Measurements from ENCODE around the gene PLXNA2.

The PLXNA2 gene

DNA sequence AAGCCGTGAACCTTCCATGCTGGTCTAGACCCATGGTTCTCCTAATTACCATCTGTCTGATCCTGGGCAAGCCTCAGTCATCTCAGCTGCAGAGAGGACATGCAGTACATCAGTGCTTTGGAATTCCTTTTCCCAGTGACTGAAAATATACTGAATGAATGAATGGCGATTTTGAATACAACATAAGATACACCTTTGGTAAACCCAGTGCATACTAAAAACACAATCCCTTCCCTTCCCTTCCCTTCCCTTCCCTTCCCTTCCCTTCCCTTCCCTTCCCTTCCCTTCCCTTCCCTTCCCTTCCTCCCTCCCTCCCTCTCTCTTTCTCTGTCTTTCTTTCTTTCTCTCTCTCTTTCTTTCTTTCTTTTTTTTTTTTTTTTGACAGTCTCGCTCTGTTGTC lies 21.3 kb upstream of the PLXNA2 start:
- DNase-seq (ENCODE audit: insufficient read length, low spot score) (no peak), FAIRE-seq (no peak)

DNA sequence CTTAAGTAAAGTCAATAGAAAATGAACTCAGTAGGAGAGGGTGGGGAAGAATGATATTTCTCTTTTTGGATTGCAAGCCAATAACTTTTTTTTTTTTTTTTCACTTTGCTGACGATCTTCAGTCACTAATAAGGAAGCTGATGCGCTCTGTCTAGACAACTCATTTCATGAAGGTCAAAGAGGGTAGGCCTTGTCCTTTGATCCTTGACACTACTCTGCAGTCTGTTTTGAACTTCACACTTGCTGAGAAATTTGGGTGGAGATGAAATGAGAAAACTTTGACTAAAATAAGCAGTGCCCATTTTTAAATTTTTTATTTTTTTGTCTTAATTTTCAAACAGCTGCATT lies 20.9 kb upstream of the PLXNA2 start:
- FAIRE-seq (no peak), DNase-seq (ENCODE audit: insufficient read length, low spot score) (no peak)

DNA sequence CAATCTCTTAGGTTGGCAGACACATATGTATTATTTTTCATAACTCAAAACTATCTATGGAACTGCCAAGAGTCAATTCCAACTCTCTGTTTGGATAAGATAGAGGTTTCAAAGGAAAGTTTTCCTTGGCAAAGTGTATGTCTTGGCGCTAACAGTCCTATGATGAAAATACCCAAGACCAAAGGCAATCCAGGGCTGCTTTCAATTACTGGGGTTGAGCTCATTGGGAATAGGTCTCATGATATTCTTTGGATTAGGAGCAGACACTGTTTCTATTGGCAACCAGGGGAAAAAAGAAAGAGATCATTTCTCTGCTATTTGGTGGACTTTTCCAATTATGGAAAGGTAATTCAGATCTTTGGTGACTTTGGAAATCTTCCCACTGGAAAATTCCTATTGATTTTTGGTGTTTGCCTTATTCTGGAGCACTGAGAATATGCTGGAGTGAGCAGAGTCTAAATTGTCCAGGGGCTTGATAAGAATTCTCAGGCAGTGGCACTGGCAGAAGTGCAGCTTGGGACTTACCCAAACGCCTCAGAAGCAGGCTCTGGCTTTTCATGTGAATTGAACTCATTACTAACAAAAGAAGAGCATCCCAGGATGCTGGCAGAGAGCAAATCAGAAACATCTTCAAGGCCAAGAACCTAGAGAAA lies 20.4 kb upstream of the PLXNA2 start:
- no peak for DNase-seq (ENCODE audit: insufficient read length, low spot score)
- FAIRE-seq, result no peak

DNA sequence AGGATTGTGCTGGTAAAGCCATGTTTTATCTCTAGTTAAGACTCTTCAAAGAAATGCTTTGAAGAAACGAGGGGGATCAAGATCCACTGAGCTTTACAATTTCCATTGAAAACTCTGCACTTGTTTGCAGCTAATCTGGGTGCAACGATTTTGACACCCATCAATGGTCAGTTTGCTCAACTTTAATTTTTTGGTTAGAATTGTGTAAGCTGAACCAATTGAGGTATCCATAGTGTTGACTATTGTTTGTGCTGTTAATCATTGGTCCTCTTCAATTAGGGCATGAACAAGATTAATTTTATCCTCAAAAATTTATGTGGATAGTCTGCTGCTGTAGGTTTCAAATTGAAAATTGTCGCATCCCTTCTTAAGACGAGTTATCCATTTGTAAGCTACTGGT lies 17.7 kb upstream of the PLXNA2 start:
- FAIRE-seq, result no peak
- no peak for DNase-seq (ENCODE audit: insufficient read length, low spot score)

DNA sequence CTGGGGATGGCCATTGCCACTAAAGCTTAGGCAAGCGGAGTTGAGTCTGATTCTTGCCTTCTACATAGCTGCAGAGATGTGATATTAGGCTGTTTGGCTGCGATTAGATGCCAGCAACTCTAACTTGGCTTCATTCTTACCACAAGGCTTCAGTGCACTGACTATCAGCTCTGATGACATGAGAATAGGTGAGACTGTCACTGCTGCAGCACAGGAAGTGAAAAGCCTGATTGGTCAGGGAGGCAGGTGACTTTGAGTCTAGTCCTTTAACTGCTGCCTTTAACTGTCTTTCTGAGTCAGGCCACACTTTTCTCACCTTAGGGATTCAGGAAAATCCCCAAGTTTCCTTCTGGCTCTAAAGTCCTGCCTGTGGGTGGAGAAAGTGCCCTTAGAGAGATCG lies 14.1 kb upstream of the PLXNA2 start:
- DNase-seq (ENCODE audit: insufficient read length, low spot score) (no peak), FAIRE-seq (no peak)

DNA sequence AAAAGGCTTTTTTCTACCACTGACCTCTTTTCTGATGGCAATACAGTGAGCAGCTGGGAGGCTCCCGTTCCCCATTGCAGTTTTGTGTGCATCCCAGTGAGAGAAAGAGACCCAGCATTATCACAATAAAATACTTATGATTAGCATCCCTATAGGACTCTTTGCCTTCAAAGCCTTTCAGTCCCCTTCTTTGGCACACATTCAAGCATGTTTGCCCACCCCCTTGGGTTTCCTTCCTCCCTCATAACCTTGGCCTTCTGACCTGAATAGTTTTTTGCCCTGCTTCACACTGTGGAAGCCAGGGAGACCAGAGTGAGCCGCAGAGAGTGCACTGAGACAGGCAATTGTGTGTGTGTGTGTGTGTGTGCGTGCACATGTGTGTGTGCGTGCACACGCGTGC lies 13.2 kb upstream of the PLXNA2 start:
- DNase-seq (ENCODE audit: insufficient read length, low spot score) (no peak), FAIRE-seq (no peak)

DNA sequence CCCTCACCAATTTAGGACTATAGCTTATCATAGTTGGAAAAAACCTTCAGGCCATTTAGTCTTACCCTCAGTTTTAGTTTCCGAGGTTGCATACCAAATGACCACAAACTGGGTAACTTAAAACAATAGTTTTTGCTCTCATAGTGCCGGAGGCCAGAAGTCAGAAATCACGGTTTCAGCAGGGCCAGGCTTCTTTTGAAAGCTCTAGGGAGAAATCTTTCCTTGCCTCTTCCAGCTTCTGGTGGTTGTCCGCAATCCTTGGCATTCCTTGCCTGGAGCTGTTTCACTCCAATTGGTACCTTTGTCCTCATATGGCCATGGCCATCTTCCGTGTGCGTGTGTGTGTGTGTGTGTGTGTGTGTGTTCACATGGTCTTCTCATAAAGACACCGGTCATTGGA lies 12.4 kb upstream of the PLXNA2 start:
- DNase-seq (ENCODE audit: insufficient read length, low spot score) (no peak), FAIRE-seq (no peak)

DNA sequence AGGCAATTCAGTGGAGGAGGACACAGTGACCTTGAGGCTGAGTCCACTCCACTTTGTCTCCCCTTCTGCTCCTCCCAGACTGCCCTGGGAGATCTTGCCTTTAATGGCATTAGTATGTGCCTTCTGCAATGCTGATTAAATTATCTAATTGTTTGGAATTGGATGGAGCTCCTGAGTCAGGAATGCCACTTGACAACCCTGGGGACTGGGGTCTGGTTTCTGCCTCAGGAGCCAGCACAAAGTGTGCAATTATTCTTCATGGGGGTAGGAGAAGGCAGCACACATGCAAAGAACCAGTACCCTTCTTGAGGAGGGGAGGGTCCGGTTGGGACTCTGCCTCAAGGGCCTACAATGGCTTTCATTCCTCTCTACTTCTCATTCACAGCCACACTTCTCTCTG lies 11.9 kb upstream of the PLXNA2 start:
- DNase-seq (ENCODE audit: insufficient read length, low spot score), result no peak
- no peak for FAIRE-seq

DNA sequence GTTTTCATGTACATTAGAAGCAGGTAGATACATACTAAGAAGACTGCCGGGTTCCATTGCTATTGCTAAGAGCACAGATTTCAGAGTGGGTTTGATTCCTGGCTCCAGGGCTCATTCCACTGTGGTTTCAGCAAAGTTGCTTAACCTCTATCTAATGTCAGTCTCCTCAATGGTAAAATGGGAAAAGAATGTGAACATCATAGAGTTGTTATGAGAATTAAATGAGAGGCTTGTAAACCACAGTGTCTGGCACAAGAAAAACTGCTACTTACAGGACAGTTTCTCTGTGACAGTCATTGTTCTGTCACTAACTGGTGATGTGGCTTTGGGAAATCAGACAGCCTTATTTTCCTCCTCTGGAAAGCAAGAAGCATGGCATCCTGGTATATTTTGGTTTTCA lies 10.7 kb upstream of the PLXNA2 start:
- no peak for FAIRE-seq
- DNase-seq (ENCODE audit: insufficient read length, low spot score), result no peak

DNA sequence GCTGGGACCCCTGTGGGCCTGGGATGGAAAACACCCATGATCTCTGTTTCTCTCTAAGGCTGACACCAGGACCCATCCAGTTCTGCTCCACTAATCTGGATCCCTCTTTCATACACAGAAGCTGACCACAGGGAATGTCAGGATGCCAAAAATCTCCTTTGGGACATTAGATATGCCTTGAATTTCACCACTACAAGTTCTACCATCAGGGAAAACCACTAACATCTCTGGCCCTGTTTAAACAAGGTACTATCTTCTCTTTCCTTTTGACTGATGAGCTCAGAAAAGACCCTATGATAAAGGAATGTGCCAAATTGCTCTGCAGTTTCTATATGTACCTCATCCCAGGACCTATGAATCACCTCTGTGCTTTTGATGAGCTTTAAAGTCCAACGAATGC lies 10.2 kb upstream of the PLXNA2 start:
- FAIRE-seq, result no peak
- DNase-seq (ENCODE audit: insufficient read length, low spot score), result no peak

DNA sequence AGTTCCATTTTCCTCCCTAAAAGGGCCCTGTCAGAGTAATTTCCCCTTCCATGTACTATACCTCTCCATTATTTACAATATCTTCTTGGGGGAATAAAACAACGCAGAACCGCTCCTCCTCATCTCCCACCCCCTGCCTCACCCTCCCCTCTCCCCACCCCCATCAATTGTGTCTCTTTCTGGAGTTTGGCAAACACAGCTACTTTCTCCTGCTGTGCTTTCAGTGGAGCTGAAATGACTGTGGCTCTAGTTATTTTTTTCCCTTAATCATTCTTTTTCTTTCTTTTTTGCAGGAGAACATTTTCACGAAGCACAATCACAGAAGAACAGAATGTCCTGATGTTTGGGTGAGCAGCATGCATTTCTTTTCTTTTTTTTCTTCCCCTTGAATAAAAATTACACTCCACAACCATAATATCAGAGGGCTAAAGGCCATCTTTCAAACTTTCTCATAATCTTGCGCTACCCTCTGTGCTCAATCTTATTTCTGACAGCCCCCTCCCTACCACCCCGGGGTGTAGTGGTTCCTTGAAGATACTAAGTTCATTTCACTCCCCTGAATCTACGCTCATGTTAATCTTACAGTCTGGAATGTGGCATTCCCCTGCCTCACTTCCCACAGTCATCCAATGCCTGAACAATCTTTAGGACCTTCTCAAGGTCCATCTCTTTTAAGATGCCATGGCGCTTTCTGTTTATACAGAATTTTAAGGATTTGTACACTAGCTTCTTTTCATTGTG lies 8.8 kb upstream of the PLXNA2 start:
- DNase-seq (ENCODE audit: insufficient read length, low spot score) (no peak), FAIRE-seq (no peak)

DNA sequence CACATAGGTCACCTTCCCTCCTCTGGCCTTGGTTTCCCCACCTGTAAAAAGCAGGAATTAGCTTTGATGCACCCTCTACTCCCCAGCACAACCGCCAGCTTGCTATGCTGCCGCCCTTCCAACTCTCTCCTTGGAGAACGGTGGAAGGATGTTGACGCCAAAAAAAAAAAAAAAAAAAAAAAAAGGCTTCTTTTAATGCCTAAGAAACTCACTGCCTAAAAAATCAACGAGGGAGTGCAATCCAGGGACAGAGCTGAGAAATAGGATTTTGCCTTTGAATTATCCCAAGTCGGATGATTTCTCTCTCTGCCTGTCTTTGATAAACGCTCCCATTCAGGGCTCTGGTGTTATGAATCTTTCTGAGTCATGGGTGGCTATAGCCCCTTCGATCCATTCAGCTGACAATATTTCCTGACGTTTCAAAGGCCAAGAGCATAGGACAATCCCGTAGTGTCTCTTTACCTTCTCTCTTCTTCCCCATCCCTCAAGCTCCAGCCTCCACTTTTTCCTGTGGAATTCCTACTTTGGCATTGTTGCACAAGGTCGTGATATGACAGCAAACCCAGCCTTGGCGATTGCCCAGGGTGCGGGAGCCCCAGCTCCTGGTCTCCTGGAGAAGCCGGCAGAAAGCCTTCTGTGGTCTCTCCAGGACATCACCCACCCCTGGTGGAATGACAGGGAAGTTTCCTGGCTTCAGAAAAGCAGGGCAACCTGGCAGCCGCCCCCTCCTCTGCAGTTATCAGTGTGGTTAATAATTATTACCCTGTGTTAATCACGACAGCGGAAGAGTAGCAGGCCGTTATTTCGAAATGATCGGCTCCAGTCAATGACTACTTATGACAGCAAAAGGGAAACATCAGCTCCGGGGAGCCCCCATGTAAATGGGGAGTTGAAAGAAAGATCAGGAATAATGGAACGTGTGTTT lies 8.0 kb upstream of the PLXNA2 start:
- FAIRE-seq, result no peak
- no peak for DNase-seq (ENCODE audit: insufficient read length, low spot score)

DNA sequence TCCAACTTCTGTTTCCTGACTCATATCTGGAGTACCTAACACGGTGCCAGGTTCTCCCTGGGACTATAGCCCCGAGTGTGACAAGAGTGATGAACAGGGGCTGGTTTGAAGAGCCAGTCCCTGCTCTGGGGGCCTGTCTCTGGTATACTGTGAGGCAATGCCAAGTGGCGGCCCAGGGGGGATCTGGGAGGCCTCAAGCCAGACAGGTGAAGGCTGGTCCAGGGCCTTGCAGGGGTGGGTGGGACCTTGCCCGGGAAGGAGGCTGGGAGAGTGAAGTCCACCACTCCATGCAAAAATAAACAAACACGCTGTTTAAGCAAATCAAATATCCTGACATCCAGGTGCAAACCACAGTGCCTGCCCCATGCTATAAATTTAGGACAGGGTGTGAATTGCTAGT lies 6.8 kb upstream of the PLXNA2 start:
- FAIRE-seq, result no peak
- DNase-seq (ENCODE audit: insufficient read length, low spot score), result no peak

DNA sequence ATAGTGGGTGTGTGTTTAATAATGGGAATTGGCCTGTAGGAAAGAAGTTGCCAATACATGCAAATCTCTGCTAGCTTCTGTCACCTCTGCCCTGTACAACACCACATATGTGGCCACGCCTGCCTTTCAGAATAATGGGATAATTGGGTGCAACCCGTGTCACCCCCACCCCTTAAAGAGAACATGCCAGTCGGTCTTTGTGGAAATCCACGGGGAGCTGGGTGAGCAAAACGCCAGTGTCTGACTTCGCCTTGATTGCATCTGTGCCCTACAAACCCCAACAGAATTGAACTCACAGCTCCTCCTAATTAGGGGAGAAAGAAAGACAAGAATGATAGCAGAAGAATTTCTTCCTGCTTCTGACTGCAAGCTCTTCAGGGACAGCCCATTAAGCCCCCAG lies 6.4 kb upstream of the PLXNA2 start:
- DNase-seq (ENCODE audit: insufficient read length, low spot score) (no peak), FAIRE-seq (no peak)

DNA sequence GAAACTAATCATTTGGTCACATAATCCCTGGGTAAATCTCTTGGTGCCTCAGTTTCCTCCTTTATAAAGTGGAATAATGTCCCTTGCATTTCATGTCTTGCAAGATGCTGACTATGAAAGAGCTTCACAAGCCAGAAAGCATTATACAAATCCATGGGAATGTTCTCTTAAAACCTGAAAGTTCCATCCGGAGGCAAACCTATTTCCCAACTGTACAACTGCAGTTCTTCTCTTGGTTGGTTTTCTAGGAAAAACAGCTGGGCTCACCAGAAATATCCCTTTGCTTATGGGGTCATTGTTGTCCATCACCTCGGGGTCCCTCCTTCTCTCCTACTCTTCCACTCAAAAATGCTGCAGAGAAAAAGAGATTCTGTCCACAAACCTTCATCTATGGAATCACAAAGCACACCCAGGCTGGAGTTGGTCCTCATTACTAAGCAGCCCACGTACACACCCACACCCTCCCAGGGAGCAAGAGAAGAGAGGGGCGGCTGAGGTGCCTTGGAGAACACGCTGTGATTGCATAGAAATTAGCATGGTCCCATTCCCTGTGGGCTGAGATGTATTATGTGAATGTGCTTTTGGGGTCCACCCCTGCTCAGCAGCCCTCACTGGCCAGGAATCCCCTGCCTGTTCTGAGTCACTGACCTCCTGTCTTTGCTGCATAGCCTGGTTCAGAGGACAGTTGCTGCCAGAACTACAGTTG lies 5.0 kb upstream of the PLXNA2 start:
- DNase-seq (ENCODE audit: insufficient read length, low spot score) (no peak), FAIRE-seq (no peak)

DNA sequence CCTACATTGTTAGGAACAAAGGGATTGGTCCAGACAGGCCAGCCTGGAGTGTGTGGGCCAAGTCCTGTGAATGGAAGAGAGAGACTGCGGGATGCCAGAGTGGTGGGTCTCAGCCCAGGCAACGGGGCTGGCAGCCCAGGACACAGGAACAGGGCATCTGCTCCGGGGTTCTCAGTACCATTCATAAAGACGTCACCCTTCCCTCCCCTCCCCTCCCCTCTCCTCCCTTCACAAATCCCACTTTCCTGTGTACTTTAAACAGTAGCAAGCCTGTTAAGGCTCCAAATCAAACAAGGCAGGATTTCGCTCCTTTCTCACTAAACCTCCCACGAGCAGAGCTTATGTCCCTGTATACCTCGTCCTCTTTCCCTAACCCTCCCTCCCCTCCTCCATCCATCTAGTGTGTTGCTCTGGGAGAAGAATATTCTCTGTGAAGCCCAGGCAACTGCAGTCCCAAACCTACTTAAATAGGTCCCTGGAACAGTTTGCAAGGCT lies 4.2 kb upstream of the PLXNA2 start:
- FAIRE-seq, result no peak

DNA sequence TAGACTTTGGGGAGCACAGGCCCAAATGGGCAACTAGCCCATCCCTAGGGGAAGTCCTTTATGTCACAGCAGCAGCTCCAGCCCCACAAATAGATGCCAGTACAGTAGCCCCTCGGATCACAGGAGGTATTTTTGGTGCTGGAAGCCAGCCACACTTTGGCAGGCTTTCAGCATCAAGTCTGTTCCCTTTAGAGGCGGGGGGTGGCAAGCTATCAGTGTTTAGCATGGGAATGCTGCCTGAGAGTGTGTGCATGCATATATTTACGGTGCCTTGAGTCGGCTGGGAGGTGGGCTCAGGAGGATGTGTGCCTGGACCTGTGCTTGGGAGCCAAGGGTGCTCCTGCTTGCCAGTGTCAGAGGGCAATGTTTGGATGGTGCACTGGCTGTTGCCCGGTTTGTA lies 3.5 kb upstream of the PLXNA2 start:
- no peak for DNase-seq (ENCODE audit: insufficient read length, low spot score)
- FAIRE-seq, result no peak

More for the DNA sequence above, 4.2 kb upstream of the PLXNA2 start:
- no peak for DNase-seq (ENCODE audit: insufficient read length, low spot score)

DNA sequence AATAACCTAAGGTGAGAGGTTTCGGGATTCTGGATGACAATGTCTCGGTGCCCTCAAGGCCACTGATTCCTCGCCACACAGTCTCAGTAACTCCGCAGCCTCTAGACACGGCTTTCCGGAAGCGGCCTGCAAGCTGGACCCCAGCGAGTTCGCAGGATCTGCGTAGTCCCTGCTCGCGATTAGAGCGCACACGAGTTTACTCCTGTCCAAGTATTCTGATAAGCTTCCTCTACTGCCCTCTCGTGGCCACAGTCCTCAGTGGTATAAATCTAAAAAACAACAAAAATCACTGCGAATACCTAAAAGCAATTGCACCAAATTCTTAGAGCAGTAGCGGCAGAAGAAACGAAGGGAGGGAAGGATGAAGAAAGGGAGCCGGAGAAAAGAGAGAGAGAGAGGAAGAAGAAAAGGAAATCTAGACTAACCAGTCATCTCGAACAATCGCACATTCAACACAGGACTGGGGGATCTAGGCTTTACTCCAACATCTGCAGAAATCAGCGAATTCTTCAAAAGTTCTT lies 1.1 kb upstream of the PLXNA2 start:
- FAIRE-seq, result peak; percentile 94

DNA sequence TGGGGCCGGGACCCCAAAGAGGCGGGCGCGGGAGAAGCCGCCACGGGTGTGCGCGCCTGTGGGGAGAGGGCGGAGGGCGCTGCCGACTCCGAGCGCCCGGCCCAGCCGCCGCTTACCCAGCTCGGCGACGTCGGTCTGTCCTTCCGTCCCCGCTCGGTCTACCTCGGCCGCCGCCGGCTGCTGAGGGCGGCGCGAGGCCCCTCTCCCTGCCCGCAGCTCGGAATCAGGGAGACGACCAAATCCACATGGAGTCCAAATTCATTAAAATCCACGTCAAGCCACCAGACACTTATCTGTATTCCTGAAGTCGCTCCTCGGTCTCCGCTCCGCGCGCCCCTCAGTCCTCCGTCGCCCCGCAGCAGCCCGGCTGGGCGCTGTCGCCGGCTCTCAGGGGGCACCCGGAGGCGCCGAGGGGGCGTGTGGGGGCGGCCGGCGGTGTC lies 637 bp downstream of the PLXNA2 start:
- no peak for FAIRE-seq
- DNase-seq (ENCODE audit: insufficient read length, low spot score), result no peak

More for the DNA sequence above, 1.1 kb upstream of the PLXNA2 start:
- DNase-seq (ENCODE audit: insufficient read length, low spot score), result peak; percentile 79

DNA sequence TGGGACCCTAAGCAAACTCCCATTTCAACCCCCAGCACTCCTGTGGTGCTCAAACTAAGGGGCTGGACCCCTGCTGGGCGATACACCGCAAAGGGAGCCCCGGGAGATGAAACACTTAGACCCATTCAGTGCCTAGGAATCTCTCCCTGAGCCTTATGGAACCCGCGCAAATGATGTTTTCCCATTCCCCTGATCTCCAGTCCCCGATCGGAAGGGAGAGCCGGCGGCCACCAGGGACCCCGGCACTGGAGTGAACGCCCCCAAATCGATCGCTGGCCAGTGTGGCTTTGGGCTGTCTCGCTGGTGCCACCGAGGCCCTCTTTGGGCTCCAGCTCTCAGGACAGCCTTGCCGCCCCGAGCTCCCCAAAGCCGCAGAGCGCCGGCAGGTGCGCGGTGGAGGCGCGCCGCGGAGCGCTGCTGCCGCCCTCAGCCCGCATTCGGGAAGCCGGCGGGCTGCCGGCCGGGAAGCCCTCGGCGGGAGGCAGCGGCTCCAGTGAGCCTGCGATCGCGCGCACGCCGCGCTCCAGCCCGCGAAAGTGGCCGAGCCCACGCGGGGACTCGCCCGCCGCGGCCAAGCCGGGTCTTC lies 1.1 kb downstream of the PLXNA2 start:
- FAIRE-seq, result no peak
- DNase-seq (ENCODE audit: insufficient read length, low spot score), result no peak
